A673 (cell line): Measurements from ENCODE around the gene SPINT1. TPM values are rescaled to one million over a fixed set of nuclear protein-coding genes. Genes with fewer than 3 reads are reported as not detected.
A peak's percentile ranks its signal among the peaks of the same experiment; 100 is the strongest.

ENCODE experiments used
- Bru-seq: library from RNA; stranded (reverse); fragments of 400-500 nt; gene quantifications from one replicate; lab custom pipeline; 2021; lab: Mats Ljungman, UMichigan
- BruChase-seq, 2 experiments: library from RNA; stranded (reverse); fragments of 400-500 nt; gene quantifications; one replicate each; lab custom pipeline; 2021; lab: Mats Ljungman, UMichigan
- BruUV-seq: library from RNA; stranded (reverse); fragments of 400-500 nt; replicated peaks from 2 replicates; lab custom pipeline; 2021; lab: Mats Ljungman, UMichigan
- CTCF ChIA-PET: fragments of 300-600 bp; sonication (Branson Sonifier 250); formaldehyde crosslinking; loops from one replicate; lab custom pipeline; 2022; ENCODE audit warnings: antibody characterized with exemption; lab: Charles Lee
- POLR2A ChIA-PET: fragments of 300-600 bp; sonication (Branson Sonifier 250); formaldehyde crosslinking; loops from one replicate; lab custom pipeline; 2022; ENCODE audit warnings: antibody characterized with exemption; ENCODE audit not compliant: low non-redundant PET; lab: Charles Lee
- DNase-seq: peaks from one replicate; pipeline ENCODE4 v3.0.0-alpha.2; 2015; ENCODE audit warnings: low spot score
- H3K27ac ChIP-seq: fragments of 200-600 bp; sonication (generic); 2 replicates; pipeline ENCODE4 v1.5.1; 2016; ENCODE audit warnings: mixed run types, low read depth, mild to moderate bottlenecking, mixed read lengths, antibody characterized with exemption, low read length; ENCODE audit not compliant: poor library complexity, severe bottlenecking
- H3K27me3 ChIP-seq: fragments of 200-600 bp; sonication (generic); replicated peaks from 2 replicates; pipeline ENCODE4 v1.6.1; 2017; ENCODE audit warnings: mixed run types, low read depth, mild to moderate bottlenecking, mixed read lengths, antibody characterized with exemption, low read length; ENCODE audit not compliant: insufficient read depth, poor library complexity
- H3K36me3 ChIP-seq: fragments of 200-600 bp; sonication (generic); 2 replicates; pipeline ENCODE4 v1.6.1; 2016; ENCODE audit warnings: mixed run types, mild to moderate bottlenecking, mixed read lengths, antibody characterized with exemption, low read length; ENCODE audit not compliant: insufficient read depth, poor library complexity, severe bottlenecking
- H3K4me1 ChIP-seq: fragments of 200-600 bp; sonication (generic); 2 replicates; pipeline ENCODE4 v1.6.1; 2017; ENCODE audit warnings: mixed run types, mild to moderate bottlenecking, mixed read lengths, antibody characterized with exemption, low read length; ENCODE audit not compliant: insufficient read depth, poor library complexity, severe bottlenecking
- H3K4me3 ChIP-seq: fragments of 200-600 bp; sonication (generic); 2 replicates; pipeline ENCODE4 v1.5.1; 2016; ENCODE audit warnings: low read depth, mixed run types, mild to moderate bottlenecking, mixed read lengths, low read length; ENCODE audit not compliant: poor library complexity, severe bottlenecking
- H3K9me3 ChIP-seq: fragments of 200-600 bp; sonication (generic); 2 replicates; pipeline ENCODE4 v1.6.1; 2016; ENCODE audit warnings: mixed run types, low read depth, mild to moderate bottlenecking, mixed read lengths, antibody characterized with exemption, low read length; ENCODE audit not compliant: poor library complexity, severe bottlenecking
- EZH2 ChIP-seq: fragments of 200-600 bp; sonication (generic); IDR thresholded peaks from 2 replicates; pipeline ENCODE4 v1.6.1; 2017; ENCODE audit warnings: borderline replicate concordance, low read depth, mild to moderate bottlenecking, mixed read lengths, antibody characterized with exemption, low read length; ENCODE audit not compliant: poor library complexity, severe bottlenecking
- intact Hi-C: fragments of 100-400 bp; cut with micrococcal nuclease; formaldehyde crosslinking; loops from one replicate; pipeline ENCODE4 v1.10.0; 2022; ENCODE audit not compliant: unreplicated experiment
- long read RNA-seq: library from polyadenylated mRNA; stranded (forward); transcript quantifications from one replicate; pipeline ENCODE4 v2.0.0, GENCODE V29; 2022
- total RNA-seq: library from RNA; stranded (reverse); gene quantifications from 2 replicates; pipeline ENCODE4 v1.2.3, GENCODE V29; 2021
- TF ChIP-seq, protein P1 (sequence below): fragments of 300-800, 200-600 bp; sonication (generic); conservative IDR thresholded peaks from 2 replicates; pipeline ENCODE4 v1.5.1; 2017; ENCODE audit warnings: low read depth, mild to moderate bottlenecking, antibody characterized with exemption, low read length, moderate library complexity, mixed read lengths

Gene SPINT1, protein sequence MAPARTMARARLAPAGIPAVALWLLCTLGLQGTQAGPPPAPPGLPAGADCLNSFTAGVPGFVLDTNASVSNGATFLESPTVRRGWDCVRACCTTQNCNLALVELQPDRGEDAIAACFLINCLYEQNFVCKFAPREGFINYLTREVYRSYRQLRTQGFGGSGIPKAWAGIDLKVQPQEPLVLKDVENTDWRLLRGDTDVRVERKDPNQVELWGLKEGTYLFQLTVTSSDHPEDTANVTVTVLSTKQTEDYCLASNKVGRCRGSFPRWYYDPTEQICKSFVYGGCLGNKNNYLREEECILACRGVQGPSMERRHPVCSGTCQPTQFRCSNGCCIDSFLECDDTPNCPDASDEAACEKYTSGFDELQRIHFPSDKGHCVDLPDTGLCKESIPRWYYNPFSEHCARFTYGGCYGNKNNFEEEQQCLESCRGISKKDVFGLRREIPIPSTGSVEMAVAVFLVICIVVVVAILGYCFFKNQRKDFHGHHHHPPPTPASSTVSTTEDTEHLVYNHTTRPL
- total RNA-seq (1.9 and 3.3 TPM in 2 replicates), Bru-seq, nascent RNA (percentile 10 among the genes with signal in this experiment), BruChase-seq, experiment 1, labeled RNA remaining after a 2-hour chase (percentile 14 among the genes with signal in this experiment), BruChase-seq, experiment 2, labeled RNA remaining after a 6-hour chase (percentile 23 among the genes with signal in this experiment)
- long read RNA-seq, transcript SPINT1-202 (11 exons, 2,456 nt) = minor isoform, 5 of 17 reads
- long read RNA-seq, transcript SPINT1-201 (11 exons, 3,056 nt) = major isoform, 8 of 17 reads
- long read RNA-seq, partial matches to known transcripts = 1 of 17 reads
- long read RNA-seq, other reads (novel, unspliced or antisense) = 3 of 17 reads

DNA sequence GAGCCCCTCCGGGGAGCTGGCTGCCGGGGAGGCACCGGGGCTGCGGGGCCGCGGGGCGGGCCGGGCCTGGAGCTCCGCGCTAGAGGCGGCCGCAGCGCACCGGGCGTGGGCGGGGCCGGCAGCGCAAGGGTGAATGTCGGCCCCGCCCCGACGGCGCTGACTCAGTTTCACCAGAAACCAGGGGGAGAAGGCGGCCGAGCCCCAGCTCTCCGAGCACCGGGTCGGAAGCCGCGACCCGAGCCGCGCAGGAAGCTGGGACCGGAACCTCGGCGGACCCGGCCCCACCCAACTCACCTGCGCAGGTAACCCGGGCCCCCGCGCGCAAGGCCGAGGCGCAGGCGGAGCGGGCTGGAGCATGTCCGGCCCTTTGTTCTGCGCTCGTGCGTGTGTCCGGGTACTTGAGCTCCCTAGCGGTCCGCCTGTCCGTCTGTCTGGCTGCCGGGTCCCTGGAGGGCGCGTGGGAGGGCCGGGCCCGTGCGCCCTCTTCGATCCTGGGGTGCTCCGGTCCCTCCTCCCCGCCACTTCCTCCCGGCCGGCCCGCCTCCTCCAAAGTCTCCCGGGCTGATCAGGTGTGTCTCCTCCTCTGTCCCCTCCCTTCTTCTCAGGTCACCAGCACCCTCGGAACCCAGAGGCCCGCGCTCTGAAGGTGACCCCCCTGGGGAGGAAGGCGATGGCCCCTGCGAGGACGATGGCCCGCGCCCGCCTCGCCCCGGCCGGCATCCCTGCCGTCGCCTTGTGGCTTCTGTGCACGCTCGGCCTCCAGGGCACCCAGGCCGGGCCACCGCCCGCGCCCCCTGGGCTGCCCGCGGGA is at the start of gene SPINT1:
Gene SPINT1 (plus strand): TSS at position 164 of the 811 bp plus-strand sequence. CDS start 507 bp downstream, at position 671.
- intact Hi-C loops = no loop called here
- Histone ChIP-seq H3K27me3 (peaks cover 21% of the 10 kb centered on the region), H3K9me3 (no peaks in the 10 kb centered on the region), H3K4me3 (peak within 1 kb of the TSS; percentile 61), H3K27ac (no peak within 1 kb of the TSS), H3K36me3 (no peaks in the 10 kb centered on the region), H3K4me1 (peaks cover 3% of the 10 kb centered on the region)
- no TSS peak for BruUV-seq
- TF ChIP-seq EZH2 = no peak
- TF ChIP-seq, protein P1, sequence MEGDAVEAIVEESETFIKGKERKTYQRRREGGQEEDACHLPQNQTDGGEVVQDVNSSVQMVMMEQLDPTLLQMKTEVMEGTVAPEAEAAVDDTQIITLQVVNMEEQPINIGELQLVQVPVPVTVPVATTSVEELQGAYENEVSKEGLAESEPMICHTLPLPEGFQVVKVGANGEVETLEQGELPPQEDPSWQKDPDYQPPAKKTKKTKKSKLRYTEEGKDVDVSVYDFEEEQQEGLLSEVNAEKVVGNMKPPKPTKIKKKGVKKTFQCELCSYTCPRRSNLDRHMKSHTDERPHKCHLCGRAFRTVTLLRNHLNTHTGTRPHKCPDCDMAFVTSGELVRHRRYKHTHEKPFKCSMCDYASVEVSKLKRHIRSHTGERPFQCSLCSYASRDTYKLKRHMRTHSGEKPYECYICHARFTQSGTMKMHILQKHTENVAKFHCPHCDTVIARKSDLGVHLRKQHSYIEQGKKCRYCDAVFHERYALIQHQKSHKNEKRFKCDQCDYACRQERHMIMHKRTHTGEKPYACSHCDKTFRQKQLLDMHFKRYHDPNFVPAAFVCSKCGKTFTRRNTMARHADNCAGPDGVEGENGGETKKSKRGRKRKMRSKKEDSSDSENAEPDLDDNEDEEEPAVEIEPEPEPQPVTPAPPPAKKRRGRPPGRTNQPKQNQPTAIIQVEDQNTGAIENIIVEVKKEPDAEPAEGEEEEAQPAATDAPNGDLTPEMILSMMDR = no peak
- DNase-seq = no peak
- ChIA-PET CTCF (interaction anchor here (0.5 to 1.5 kb wide), 2 partner anchors 14 to 165 kb away, joined by 3 to 19 read pairs; no protein-coding TSS in a partner anchor), POLR2A (no interaction called here)

DNA sequence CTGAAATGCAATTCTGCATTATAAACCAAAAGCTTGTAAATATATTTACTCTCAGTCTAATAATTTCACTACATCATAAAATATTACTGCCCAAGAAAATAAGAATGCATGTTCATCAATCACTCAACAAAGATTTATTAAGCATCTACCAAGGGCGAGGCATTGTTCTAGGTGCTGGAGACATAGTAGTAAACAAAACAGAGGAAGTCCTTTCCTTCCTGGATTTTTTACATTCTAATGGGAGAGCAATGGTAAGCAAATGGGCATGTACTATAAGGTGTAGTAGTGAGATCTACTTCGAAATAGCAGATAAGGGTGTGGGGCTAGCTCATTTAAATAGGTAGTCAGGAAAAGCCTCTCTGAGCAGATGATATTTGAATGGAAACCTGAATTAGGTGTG is 47.8 kb upstream of the SPINT1 start:
- H3K27me3 ChIP-seq = no peaks in the 10 kb centered on the region
- H3K27ac ChIP-seq = no peak overlapping the region
- H3K4me1 ChIP-seq = peaks cover 8% of the 10 kb centered on the region
- no peaks in the 10 kb centered on the region for H3K36me3 ChIP-seq
- POLR2A ChIA-PET = no interaction called here
- intact Hi-C loops = no loop called here
- H3K9me3 ChIP-seq = no peaks in the 10 kb centered on the region
- TF ChIP-seq EZH2 = no peak
- TF ChIP-seq, protein P1 = no peak
- BruUV-seq = no TSS peak
- H3K4me3 ChIP-seq = no peak overlapping the region
- no peak for DNase-seq
- CTCF ChIA-PET = no interaction called here

DNA sequence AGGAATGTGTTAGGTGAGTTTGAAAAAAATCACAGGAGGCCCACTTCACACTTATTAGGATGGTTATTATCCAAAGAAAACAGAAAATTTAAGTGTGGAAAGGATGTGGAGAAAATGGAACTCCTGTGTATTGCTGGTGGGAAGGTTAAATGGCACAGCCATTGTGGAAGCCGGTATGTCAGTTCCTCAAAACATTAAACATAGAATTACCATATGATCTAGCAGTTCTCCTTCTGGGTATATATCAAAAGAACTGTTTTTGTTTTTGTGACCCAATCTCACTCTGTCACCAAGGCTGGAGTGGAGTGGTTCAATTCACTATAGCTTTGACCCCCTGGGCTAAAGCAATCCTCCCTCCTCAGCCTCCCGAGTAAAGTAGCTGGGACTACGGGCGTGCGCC is 47.3 kb upstream of the SPINT1 start:
- Histone ChIP-seq H3K9me3 (no peaks in the 10 kb centered on the region), H3K27ac (no peak overlapping the region), H3K4me3 (no peak overlapping the region), H3K27me3 (no peaks in the 10 kb centered on the region), H3K4me1 (peaks cover 8% of the 10 kb centered on the region), H3K36me3 (no peaks in the 10 kb centered on the region)
- intact Hi-C loops = no loop called here
- BruUV-seq = no TSS peak
- POLR2A ChIA-PET = no interaction called here
- TF ChIP-seq EZH2 = no peak
- TF ChIP-seq, protein P1 = no peak
- CTCF ChIA-PET = no interaction called here
- no peak for DNase-seq
